GM12892 (cell line): ENCODE measurements around the gene KCNA2.

Experiments
- POLR2A ChIP-seq: IDR thresholded peaks from 2 replicates; pipeline ENCODE4 v1.6.1; 2011; ENCODE audit warnings: low read depth, low read length, control low read depth
- POLR2AphosphoS5 ChIP-seq: IDR thresholded peaks from 2 replicates; pipeline ENCODE4 v1.6.1; 2011; ENCODE audit warnings: low read depth, low read length, control low read depth
- TAF1 ChIP-seq: IDR thresholded peaks from 2 replicates; pipeline ENCODE4 v1.6.1; 2011; ENCODE audit warnings: low read depth, mild to moderate bottlenecking, control low read depth, low read length, borderline replicate concordance

DNA sequence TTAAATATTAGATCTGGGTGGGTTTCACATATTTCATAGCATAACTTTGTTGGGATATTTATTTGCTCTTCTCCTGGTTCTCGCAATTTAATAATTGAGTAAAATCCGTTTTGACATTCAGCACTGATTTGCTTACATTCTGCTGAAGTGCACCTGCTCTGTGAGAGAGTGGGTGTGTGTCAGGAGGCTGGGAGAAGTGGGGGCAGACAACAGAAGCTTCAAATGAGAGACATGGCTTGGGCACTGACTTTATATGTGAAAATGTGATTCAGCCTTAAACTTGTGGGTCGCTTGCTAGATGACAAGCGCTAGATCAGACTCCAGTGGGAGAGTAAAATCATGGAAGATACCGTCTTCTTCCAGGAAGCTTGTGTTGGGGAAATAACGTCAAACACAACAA is 32.4 kb upstream of the KCNA2 start:
- TF ChIP-seq POLR2A (no peak), TAF1 (no peak), POLR2AphosphoS5 (no peak)
